Activated T-helper 17 cell treated with anti-CD3 and anti-CD28 coated beads, Interleukin-2, amount 50 U/mL, for 72 hours (primary cell): ENCODE measurements around the gene PEX11A. TPM values are rescaled to one million over a fixed set of nuclear protein-coding genes. Genes with fewer than 3 reads are reported as not detected.

Source experiments
- ATAC-seq: fragments of 150-1000 bp; cut with Tn5 transposase; replicated peaks from 2 replicates; pipeline ENCODE4 v1.10.0; 2021; ENCODE audit warnings: mild to moderate bottlenecking, moderate library complexity
- H3K27ac Mint-ChIP-seq: one replicate; pipeline ENCODE4 v1.8.0; 2022; ENCODE audit warnings: mixed read lengths
- H3K27me3 Mint-ChIP-seq: one replicate; pipeline ENCODE4 v1.8.0; 2022; ENCODE audit warnings: mixed read lengths
- H3K36me3 Mint-ChIP-seq: one replicate; pipeline ENCODE4 v1.8.0; 2022; ENCODE audit warnings: low read depth, mild to moderate bottlenecking, mixed read lengths
- H3K4me1 Mint-ChIP-seq: one replicate; pipeline ENCODE4 v1.8.0; 2022; ENCODE audit warnings: mixed read lengths
- H3K4me3 Mint-ChIP-seq: one replicate; pipeline ENCODE4 v1.8.0; 2022; ENCODE audit warnings: mild to moderate bottlenecking, mixed read lengths
- H3K9me3 Mint-ChIP-seq: one replicate; pipeline ENCODE4 v1.8.0; 2022; ENCODE audit warnings: mixed read lengths
- total RNA-seq, 2 donors: library from RNA; stranded (reverse); gene quantifications; one replicate each; pipeline ENCODE4 v1.2.3, GENCODE V29; 2022

PEX11A gene, protein sequence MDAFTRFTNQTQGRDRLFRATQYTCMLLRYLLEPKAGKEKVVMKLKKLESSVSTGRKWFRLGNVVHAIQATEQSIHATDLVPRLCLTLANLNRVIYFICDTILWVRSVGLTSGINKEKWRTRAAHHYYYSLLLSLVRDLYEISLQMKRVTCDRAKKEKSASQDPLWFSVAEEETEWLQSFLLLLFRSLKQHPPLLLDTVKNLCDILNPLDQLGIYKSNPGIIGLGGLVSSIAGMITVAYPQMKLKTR
- total RNA-seq = 1 to 10 TPM; 2.1 to 5.3 TPM

DNA sequence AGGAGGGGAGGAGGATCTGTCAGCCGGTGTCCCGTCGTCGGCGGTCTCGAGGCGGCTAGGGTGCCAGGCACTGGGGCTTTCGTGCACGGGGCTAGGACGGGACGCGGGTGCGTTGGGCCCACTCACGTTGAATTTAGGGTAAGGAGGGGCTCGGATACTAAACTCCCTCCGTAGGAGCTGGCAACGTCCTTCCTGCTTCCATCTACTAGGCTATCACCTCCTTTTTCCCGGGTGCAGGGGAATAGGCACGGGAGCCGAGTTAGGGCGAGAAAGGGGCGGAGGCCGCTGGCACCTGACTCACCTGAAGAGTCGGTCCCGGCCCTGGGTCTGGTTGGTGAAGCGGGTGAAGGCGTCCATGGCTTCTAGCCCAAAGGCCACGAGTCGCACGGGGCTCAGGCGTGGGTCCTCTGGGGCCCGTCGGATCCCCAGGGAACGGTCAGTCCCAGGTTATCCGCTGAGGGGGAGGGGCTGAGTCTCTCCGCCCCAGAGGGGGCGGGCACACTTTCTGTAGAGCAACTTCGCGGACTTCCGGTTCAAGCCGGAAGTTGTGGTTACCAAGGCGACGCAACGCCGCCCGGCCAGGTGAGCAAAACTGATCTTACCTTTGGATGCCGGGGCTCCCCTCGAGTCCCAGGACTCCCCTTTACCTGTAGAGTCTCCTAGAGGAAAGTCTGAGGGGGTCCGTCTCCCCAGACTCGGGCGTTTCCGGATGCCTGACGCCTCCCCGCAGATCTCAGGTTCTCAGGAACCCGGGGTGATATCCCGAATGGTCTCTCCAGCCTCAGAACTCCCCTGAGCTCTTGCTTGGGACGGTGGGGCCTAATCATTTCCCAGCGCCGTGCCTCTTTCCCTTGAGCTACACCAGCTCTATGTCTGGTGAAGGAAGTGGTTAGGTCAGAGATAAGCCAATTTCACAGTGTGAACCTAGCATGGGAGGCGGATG is at the start of gene PEX11A, which contains the start of gene WDR93:
Gene PEX11A (minus strand): TSS at position 479 of the 943 bp plus-strand sequence. CDS start 122 bp downstream, at position 357.
Gene WDR93 (plus strand): TSS at position 536 of the 943 bp plus-strand sequence. CDS start 10,936 bp downstream, outside the sequence.
- H3K4me3 Mint-ChIP-seq = peak within 1 kb of the TSS; percentile 87
- peaks cover 5% of the 10 kb centered on the region for H3K4me1 Mint-ChIP-seq
- peaks cover 2% of the 10 kb centered on the region for H3K36me3 Mint-ChIP-seq
- H3K27ac Mint-ChIP-seq = peak within 1 kb of the TSS; percentile 83
- no peaks in the 10 kb centered on the region for H3K27me3 Mint-ChIP-seq
- peak; percentile 97 for ATAC-seq
- H3K9me3 Mint-ChIP-seq = no peaks in the 10 kb centered on the region

DNA sequence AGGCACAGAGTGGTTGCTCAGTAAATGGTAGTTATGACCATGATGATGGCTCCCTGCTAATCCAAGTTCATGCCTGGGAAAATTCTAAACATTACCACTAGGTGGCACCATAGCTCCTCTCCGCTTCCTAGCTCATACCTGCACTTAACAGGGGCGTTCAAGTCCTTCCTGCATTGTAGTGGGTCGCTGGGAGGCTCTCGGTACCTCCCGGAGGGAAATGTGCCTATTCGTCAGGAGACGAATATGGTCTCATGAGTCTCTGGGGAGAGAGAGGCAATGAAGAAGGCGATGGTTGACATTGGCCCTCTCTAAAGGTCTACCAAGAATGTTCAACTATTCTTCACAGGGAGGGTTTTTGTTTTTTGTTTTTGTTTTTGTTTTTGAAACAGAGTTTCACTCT is 49.6 kb upstream of the PEX11A start:
- H3K27ac Mint-ChIP-seq = no peak overlapping the region
- peaks cover 11% of the 10 kb centered on the region for H3K27me3 Mint-ChIP-seq
- no peak overlapping the region for H3K4me3 Mint-ChIP-seq
- H3K36me3 Mint-ChIP-seq = no peaks in the 10 kb centered on the region
- H3K9me3 Mint-ChIP-seq = no peaks in the 10 kb centered on the region
- ATAC-seq = peak; percentile 82
- H3K4me1 Mint-ChIP-seq = no peaks in the 10 kb centered on the region

DNA sequence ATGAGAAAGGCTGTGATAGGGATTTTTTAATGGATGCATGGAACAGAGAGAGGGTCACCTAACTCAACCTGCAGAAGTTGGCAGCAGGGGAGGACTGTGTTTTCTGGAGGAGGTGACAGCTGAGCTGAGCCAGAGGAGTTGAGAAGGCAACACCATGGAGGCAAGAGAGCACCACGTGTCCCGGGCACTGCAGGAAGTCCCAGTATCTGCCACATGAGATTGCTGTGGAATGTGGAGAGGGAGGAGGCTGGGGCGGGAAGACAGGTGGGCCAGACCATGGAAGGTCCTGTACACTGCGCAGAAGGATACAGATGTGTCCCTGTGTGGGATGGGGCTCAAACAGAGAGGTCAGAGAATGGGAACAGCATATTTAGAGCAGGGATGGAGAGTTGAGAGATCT is 45.2 kb upstream of the PEX11A start:
- no peak for ATAC-seq
- no peaks in the 10 kb centered on the region for H3K36me3 Mint-ChIP-seq
- H3K4me3 Mint-ChIP-seq = no peak overlapping the region
- H3K9me3 Mint-ChIP-seq = no peaks in the 10 kb centered on the region
- H3K27ac Mint-ChIP-seq = no peak overlapping the region
- no peaks in the 10 kb centered on the region for H3K4me1 Mint-ChIP-seq
- peaks cover 26% of the 10 kb centered on the region for H3K27me3 Mint-ChIP-seq

DNA sequence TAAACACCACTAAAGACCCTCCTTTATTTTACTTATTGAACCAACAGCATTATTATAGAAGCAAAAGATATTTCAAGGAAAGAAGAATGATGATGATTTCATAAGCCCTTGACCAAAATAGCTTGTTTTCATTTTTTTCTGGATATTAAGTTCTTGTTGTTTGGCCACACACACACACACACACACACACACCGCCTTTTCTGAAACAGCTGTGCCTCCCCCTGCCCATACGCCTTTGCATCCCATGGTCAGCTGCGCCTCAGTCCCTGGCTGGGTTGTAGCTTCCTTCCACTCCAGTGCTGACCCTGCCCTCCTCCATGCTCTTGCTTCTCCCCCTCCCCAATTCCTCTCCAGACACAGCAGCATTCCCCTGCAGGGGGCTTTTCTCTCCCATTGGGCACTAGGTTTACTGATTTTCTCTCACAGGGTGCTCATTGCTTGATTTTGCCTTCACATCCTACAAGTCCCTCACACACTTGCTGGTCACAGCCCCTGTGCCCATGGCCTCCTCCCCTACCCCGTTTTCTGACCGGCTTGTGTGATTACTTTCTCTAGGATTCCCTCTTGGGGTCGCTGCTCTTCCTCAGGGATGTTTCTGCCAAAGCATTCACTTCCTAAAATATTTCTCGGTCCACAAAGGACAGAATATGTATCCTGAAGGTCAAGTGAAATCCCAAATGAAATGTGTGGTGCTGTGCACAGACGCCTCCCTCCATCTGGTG is 42.1 kb upstream of the PEX11A start:
- H3K4me1 Mint-ChIP-seq = no peaks in the 10 kb centered on the region
- peaks cover 26% of the 10 kb centered on the region for H3K27me3 Mint-ChIP-seq
- no peak overlapping the region for H3K4me3 Mint-ChIP-seq
- H3K27ac Mint-ChIP-seq = no peak overlapping the region
- no peak for ATAC-seq
- no peaks in the 10 kb centered on the region for H3K9me3 Mint-ChIP-seq
- no peaks in the 10 kb centered on the region for H3K36me3 Mint-ChIP-seq

DNA sequence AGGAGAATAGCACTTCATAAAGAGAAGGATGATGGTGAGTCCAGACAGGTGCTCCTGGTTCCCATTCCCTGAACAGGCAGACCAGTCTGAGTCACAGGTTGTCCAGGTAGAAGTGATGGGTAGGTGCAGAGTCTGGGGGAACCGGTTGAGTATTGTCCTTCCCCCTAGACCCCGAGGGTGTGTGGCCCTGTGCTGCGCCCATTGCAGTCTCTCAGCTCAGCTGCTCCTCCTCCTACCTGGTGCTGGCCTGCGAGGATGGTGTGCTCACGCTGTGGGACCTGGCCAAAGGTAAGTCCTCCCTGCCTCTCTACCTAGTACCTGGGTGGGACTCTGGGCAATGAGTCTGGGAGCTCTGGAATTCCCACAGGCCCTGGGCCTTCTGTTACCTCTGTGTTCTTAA is 40.7 kb upstream of the PEX11A start:
- Mint-ChIP-seq H3K36me3 (no peaks in the 10 kb centered on the region), H3K4me1 (no peaks in the 10 kb centered on the region), H3K27me3 (peaks cover 20% of the 10 kb centered on the region), H3K4me3 (no peak overlapping the region), H3K27ac (no peak overlapping the region), H3K9me3 (no peaks in the 10 kb centered on the region)
- ATAC-seq = no peak

DNA sequence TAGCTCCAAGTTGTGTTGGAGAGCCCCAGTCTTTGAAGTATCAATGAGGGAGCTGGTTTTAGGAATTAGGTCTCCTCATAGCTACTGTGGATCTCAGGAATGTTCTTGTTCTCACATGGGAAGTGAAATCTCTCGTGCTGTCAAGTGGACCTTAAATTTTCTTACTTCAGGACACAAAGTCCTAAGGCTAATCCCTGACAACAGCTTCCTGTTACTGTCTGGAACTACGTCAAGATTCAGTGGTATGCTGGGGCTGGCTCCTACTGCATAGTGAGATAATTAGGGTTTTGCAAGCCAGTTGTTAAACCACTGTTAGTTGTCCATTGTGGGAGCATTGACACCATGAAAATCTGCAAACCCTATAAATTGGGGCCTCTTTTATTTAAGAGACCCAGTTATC is 37.7 kb upstream of the PEX11A start:
- Mint-ChIP-seq H3K27ac (no peak overlapping the region), H3K36me3 (no peaks in the 10 kb centered on the region), H3K4me1 (no peaks in the 10 kb centered on the region), H3K9me3 (no peaks in the 10 kb centered on the region), H3K27me3 (peaks cover 1% of the 10 kb centered on the region), H3K4me3 (no peak overlapping the region)
- no peak for ATAC-seq

DNA sequence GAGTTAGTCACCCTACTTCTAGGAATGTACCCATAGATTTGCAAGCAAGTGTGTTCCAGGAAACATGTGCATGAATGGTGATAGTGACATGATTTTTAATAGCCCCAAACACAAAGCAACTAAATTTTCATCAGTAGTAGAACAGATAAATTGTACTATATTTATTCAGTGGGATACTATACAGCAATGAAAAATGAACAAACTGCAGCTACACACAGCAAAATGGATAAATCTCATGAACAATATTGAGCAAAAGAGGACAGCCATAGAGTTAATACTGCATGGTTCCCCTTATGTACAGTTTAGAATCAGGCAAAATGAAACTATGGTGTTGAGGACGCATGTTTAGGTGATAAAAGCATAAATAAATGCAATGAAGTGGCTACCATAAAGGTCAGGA is 34.5 kb upstream of the PEX11A start:
- H3K36me3 Mint-ChIP-seq = no peaks in the 10 kb centered on the region
- no peaks in the 10 kb centered on the region for H3K4me1 Mint-ChIP-seq
- H3K9me3 Mint-ChIP-seq = no peaks in the 10 kb centered on the region
- no peak overlapping the region for H3K27ac Mint-ChIP-seq
- no peak overlapping the region for H3K4me3 Mint-ChIP-seq
- ATAC-seq = no peak
- H3K27me3 Mint-ChIP-seq = peaks cover 15% of the 10 kb centered on the region

DNA sequence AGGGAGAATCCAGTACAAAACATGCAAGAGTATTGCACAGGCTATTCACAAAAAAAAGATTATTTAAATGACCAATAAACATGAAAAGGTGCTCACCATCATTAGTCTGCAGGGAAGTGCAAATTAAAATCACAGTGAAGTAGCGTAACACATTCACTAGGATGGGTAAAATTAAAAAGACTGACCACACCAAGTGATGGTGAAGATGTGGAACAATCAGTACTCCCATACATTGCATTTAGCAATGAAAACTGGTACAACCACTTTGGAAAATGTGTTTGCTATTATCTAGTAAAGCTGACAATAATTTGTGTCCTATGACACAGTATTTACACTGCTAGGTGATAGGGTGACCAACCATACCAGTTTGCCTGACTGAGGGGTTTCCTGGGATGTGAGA is 34.1 kb upstream of the PEX11A start:
- Mint-ChIP-seq H3K9me3 (no peaks in the 10 kb centered on the region), H3K4me3 (no peak overlapping the region), H3K27ac (no peak overlapping the region), H3K4me1 (no peaks in the 10 kb centered on the region), H3K36me3 (no peaks in the 10 kb centered on the region), H3K27me3 (peaks cover 15% of the 10 kb centered on the region)
- no peak for ATAC-seq

DNA sequence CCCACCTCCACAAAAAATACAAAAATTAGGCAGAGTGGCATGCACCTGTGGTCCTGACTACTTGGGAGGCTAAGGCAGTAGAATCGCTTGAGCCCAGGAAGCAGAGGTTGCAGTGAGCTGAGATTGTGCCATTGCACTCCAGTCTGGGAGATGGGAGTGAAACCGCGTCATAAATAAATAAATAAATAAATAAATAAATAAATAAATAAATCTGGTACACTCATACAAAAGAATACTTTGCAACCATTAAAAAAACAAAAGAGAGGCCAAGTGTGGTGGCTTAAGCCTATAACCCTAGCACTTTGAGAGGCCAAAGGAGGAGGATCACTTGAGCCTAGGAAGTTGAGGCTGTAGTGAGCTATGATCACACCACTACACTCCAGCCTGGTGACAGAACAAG is 32.5 kb upstream of the PEX11A start:
- Mint-ChIP-seq H3K27me3 (peaks cover 19% of the 10 kb centered on the region), H3K4me3 (no peak overlapping the region), H3K9me3 (no peaks in the 10 kb centered on the region), H3K36me3 (no peaks in the 10 kb centered on the region), H3K27ac (no peak overlapping the region), H3K4me1 (no peaks in the 10 kb centered on the region)
- ATAC-seq = no peak

DNA sequence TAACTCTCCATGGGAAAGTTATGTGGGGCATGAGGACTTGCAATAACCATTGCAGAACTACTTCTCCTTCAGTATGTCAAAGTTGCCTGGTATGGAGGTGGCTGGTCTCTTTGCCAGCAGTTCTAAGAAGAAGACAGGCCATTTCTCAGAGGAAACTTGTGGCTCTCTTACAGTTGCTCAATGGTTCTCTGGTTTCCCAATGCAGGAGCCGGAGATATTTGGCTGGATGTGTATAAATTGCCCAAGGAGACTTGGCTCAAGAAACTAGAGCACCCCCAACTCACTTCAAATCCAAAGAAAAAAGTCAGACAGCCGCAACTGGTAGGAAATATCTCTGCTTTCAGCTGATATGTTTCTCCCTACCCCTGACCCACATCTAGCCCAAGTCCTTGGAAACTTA is 24.2 kb upstream of the PEX11A start:
- H3K27me3 Mint-ChIP-seq = peaks cover 4% of the 10 kb centered on the region
- no peaks in the 10 kb centered on the region for H3K4me1 Mint-ChIP-seq
- H3K27ac Mint-ChIP-seq = no peak overlapping the region
- H3K36me3 Mint-ChIP-seq = no peaks in the 10 kb centered on the region
- no peak overlapping the region for H3K4me3 Mint-ChIP-seq
- no peak for ATAC-seq
- H3K9me3 Mint-ChIP-seq = no peaks in the 10 kb centered on the region

DNA sequence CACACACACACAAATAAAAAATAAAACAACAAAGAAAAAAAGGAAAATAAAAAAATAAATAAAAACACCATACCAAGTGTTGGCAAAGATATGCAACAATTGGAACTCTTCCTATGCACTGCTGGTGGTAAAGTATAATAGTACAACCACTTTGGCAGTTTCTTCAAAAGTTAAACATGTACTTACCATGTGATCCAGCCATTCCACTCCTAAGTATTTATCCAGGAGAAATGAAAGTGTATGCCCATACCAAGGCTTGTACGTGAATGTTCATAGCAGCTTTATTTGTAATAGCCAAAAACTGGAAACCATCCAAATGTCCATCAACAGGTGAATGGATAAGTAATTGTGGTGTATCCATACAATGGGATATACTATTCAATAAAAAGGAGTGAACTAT is 17.0 kb upstream of the PEX11A start:
- Mint-ChIP-seq H3K36me3 (no peaks in the 10 kb centered on the region), H3K4me1 (no peaks in the 10 kb centered on the region), H3K27ac (no peak overlapping the region), H3K4me3 (no peak overlapping the region), H3K27me3 (peaks cover 30% of the 10 kb centered on the region), H3K9me3 (no peaks in the 10 kb centered on the region)
- no peak for ATAC-seq

DNA sequence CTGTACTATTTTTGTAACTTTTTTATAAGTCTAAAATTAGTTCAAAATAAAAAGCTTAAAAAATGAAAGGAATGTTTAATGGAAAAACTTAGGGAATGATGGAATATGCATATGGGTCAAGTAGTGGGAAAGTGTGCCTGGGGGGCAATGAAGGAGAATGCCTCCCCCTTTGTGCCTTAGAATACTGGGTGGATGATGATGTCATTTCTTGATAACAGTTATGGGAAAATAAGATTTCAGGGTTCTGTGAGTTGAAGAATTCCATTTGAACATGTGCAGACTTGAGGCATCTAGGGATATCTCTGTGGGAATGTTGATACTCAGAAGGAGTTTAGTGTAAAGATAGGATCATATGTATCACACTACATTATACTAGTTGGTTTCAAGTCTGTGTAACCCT is 13.9 kb upstream of the PEX11A start:
- Mint-ChIP-seq H3K36me3 (no peaks in the 10 kb centered on the region), H3K27ac (no peak overlapping the region), H3K4me1 (no peaks in the 10 kb centered on the region), H3K4me3 (no peak overlapping the region), H3K27me3 (peaks cover 37% of the 10 kb centered on the region), H3K9me3 (no peaks in the 10 kb centered on the region)
- no peak for ATAC-seq

DNA sequence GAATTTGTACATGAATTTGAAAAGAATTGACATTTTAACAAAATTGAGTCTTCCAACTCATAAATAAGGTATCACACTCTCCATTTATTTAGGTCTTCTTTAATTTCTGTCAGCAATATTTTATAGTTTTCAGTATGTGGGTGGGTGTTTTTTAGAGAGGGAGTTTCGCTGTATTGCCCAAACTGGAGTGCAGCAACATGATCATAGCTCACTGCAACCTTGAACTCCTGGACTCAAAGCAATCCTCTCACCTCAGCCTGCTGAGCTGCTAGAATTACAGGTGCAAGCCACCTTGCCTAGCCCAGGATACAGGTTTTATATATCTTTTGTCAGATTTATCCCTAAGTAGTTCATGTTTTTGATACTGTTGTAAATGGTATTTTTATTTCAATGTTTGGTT is 4.6 kb upstream of the PEX11A start:
- peaks cover 2% of the 10 kb centered on the region for H3K27me3 Mint-ChIP-seq
- no peak overlapping the region for H3K27ac Mint-ChIP-seq
- H3K36me3 Mint-ChIP-seq = no peaks in the 10 kb centered on the region
- H3K4me3 Mint-ChIP-seq = no peak overlapping the region
- ATAC-seq = no peak
- H3K9me3 Mint-ChIP-seq = no peaks in the 10 kb centered on the region
- peaks cover 5% of the 10 kb centered on the region for H3K4me1 Mint-ChIP-seq

DNA sequence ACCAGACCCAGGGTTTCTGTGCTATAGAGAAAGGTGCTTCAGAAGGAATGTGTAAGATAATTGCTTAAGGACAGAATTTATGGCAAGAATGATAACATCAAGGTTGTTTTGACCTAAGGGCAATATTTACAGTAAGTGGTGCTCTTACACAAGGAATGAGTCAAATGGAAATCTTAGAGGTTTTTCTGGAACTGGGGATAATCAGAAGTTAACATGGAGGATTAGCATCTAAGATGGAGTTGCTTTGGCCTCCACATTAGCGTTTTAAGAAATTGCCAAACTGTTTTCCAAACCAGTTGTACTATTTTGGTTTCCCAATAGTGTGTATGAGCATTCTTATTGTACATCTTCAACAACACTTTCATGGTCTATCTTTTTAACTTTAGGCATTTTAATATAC is 3.1 kb upstream of the PEX11A start:
- Mint-ChIP-seq H3K27ac (no peak overlapping the region), H3K27me3 (no peaks in the 10 kb centered on the region), H3K4me3 (no peak overlapping the region), H3K36me3 (no peaks in the 10 kb centered on the region), H3K4me1 (peaks cover 5% of the 10 kb centered on the region), H3K9me3 (no peaks in the 10 kb centered on the region)
- ATAC-seq = no peak
